ENCODE measurements around the gene FMNL1.

DNA sequence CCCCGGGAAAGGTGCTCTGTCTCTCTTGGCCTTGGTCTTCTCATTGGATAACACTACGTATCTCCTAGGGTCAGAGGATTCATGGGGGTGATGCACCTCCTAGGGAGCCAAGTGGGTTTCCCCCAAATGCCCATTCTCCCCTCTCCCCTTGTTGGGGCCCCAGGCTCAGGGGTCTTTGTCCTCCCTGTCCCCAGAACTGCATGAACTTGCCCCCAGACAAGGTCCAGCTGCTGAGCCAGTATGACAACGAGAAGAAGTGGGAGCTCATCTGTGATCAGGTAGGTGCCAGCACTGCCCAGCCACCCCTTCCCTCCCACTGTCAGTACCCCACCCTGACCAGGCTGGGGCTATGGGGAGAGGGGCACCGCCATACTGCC, 8.7 kb downstream of the FMNL1 start:
- TF ChIP-seq ZNF274 (IDR thresholded peaks at IDR 0.05; ENCODE audit: low read depth, low read length) (no peak), YY1 (IDR thresholded peaks at IDR 0.05; ENCODE audit: insufficient read depth, insufficient read length) (no peak), SUZ12 (IDR thresholded peaks at IDR 0.05; ENCODE audit: extremely low read depth, insufficient read depth, insufficient read length) (no peak)
